ENCODE data around the gene POLR2M. TPM values are rescaled to one million over a fixed set of nuclear protein-coding genes. Genes with fewer than 3 reads are reported as not detected.

Gene POLR2M
- total RNA-seq, 2 experiments from 2014 or later = 72.5 to 85.0 TPM

DNA sequence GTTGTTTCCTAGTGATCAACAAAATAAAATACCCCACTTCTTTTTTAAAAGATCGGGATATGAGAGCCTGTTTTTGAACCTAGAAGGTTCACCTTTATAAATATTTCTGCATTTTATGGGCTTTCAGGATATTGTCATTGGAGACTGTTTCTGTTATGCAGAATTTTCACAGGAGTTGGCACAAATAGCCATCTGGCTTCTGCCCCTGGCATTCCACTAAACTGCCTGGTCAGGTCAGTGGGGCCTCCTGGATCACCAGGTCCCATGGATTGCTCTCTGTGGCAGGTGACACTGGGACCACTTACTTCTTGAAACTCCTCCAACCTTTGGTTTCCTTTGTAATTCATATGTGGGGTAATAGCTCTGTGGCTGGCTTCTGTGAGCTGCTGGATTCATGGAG, 25.5 kb upstream of the POLR2M start:
- ChIA-PET POLR2A (no interaction called here), CTCF (no interaction called here)
- Mint-ChIP-seq H3K4me1 (ENCODE audit: low read depth) (peaks cover 4% of the 10 kb centered on the region), H3K36me3 (ENCODE audit: low read depth) (no peaks in the 10 kb centered on the region), H3K27ac (no peak overlapping the region), H3K4me3 (no peak overlapping the region), H3K27me3 (peaks cover 3% of the 10 kb centered on the region), H3K9me3 (no peaks in the 10 kb centered on the region)
- ATAC-seq = no peak
- TF ChIP-seq CTCF (IDR thresholded peaks at IDR 0.05) = no peak
- intact Hi-C loops (cut with micrococcal nuclease) = no loop called here
- DNase-seq = no peak

DNA sequence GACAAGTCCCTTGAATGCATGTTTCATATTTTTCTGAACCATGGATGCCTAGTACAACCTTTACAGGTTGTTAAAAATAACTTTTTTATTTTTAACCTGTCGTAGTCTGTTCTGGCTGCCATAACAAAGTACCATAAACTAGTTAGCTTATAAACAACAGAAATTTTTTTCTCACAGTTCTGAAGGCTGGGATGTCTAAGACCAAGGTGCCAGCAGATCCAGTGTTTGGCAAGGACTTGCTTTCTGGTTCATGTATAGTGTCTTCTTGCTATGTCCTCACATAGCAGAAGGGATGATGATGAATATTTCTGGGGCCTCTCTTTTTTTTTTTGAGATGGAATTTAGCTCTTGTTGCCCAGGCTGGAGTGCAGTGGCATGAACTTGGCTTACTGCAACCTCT, 23.0 kb upstream of the POLR2M start:
- peaks cover 3% of the 10 kb centered on the region for H3K27me3 Mint-ChIP-seq
- H3K36me3 Mint-ChIP-seq (ENCODE audit: low read depth) = no peaks in the 10 kb centered on the region
- CTCF ChIA-PET = no interaction called here
- intact Hi-C loops (cut with micrococcal nuclease) = no loop called here
- POLR2A ChIA-PET = no interaction called here
- no peaks in the 10 kb centered on the region for H3K9me3 Mint-ChIP-seq
- no peak for ATAC-seq
- H3K4me3 Mint-ChIP-seq = no peak overlapping the region
- DNase-seq = no peak
- H3K4me1 Mint-ChIP-seq (ENCODE audit: low read depth) = peaks cover 4% of the 10 kb centered on the region
- no peak for TF ChIP-seq CTCF (IDR thresholded peaks at IDR 0.05)
- no peak overlapping the region for H3K27ac Mint-ChIP-seq

- no peak for TF ChIP-seq CTCF (IDR thresholded peaks at IDR 0.05)
- Mint-ChIP-seq H3K27ac (no peak overlapping the region), H3K4me3 (no peak overlapping the region), H3K27me3 (peaks cover 3% of the 10 kb centered on the region), H3K9me3 (no peaks in the 10 kb centered on the region), H3K36me3 (ENCODE audit: low read depth) (no peaks in the 10 kb centered on the region), H3K4me1 (ENCODE audit: low read depth) (peaks cover 4% of the 10 kb centered on the region)
- DNase-seq (no peak), ATAC-seq (no peak)
- POLR2A ChIA-PET = no interaction called here
- intact Hi-C loops (cut with micrococcal nuclease) = no loop called here
- CTCF ChIA-PET = interaction anchor here (0.6 kb wide), 2 partner anchors 256 to 1545 kb away, joined by 3 read pairs; no protein-coding TSS in a partner anchor
Observed at GRCh38 chr15:57684491-57685151, 21.9 kb upstream of the POLR2M start.

GRCh38 chr15:57685306-57686095, 21.0 kb upstream of the POLR2M start:
- POLR2A ChIA-PET = no interaction called here
- no peaks in the 10 kb centered on the region for H3K36me3 Mint-ChIP-seq (ENCODE audit: low read depth)
- H3K27me3 Mint-ChIP-seq = peaks cover 3% of the 10 kb centered on the region
- no peaks in the 10 kb centered on the region for H3K4me1 Mint-ChIP-seq (ENCODE audit: low read depth)
- H3K4me3 Mint-ChIP-seq = no peak overlapping the region
- CTCF ChIA-PET = no interaction called here
- H3K27ac Mint-ChIP-seq = no peak overlapping the region
- DNase-seq = no peak
- no peaks in the 10 kb centered on the region for H3K9me3 Mint-ChIP-seq
- no peak for TF ChIP-seq CTCF (IDR thresholded peaks at IDR 0.05)
- intact Hi-C loops (cut with micrococcal nuclease) = no loop called here
- no peak for ATAC-seq

- intact Hi-C loops (cut with micrococcal nuclease) = no loop called here
- Mint-ChIP-seq H3K4me1 (ENCODE audit: low read depth) (no peaks in the 10 kb centered on the region), H3K9me3 (no peaks in the 10 kb centered on the region), H3K4me3 (no peak overlapping the region), H3K36me3 (ENCODE audit: low read depth) (no peaks in the 10 kb centered on the region), H3K27ac (no peak overlapping the region), H3K27me3 (peaks cover 3% of the 10 kb centered on the region)
- DNase-seq (no peak), ATAC-seq (no peak)
- POLR2A ChIA-PET = no interaction called here
- TF ChIP-seq CTCF (IDR thresholded peaks at IDR 0.05) = no peak
- CTCF ChIA-PET = no interaction called here
Observed at GRCh38 chr15:57686657-57687056, 19.9 kb upstream of the POLR2M start.

All from activated CD8-positive, alpha-beta T cell treated with anti-CD3 and anti-CD28 coated beads for 36 hours (primary cell).